Activated CD4-positive, CD25-positive, alpha-beta regulatory T cell treated with anti-CD3 and anti-CD28 coated beads, Interleukin-2, amount 50 U/mL, for 16 hours (primary cell): ENCODE results near the gene TSPAN3.

Experiments used
- DNase-seq: peaks from one replicate; pipeline ENCODE4 v3.0.0-alpha.2; 2020; ENCODE audit warnings: low read depth, low spot score

The TSPAN3 gene

GRCh38 chr15:77023576-77024272, 47.2 kb downstream of the TSPAN3 start:
- DNase-seq = no peak

GRCh38 chr15:77022646-77023575, 48.0 kb downstream of the TSPAN3 start:
- no peak for DNase-seq

GRCh38 chr15:77021803-77022381, 49.0 kb downstream of the TSPAN3 start:
- DNase-seq = no peak

- no peak for DNase-seq
These were observed 49.8 kb downstream of the TSPAN3 start for GRCh38 chr15:77021088-77021481.

GRCh38 chr15:77020348-77021087, 50.4 kb downstream of the TSPAN3 start:
- no peak for DNase-seq

- DNase-seq = no peak
These were observed 51.2 kb downstream of the TSPAN3 start for GRCh38 chr15:77019521-77020331.

- DNase-seq = no peak
These were observed 52.0 kb downstream of the TSPAN3 start for GRCh38 chr15:77018796-77019505.

- no peak for DNase-seq
These were observed 52.9 kb downstream of the TSPAN3 start for GRCh38 chr15:77017761-77018720.

- no peak for DNase-seq
These were observed 53.7 kb downstream of the TSPAN3 start for GRCh38 chr15:77017091-77017660.

- DNase-seq = no peak
These were observed 54.6 kb downstream of the TSPAN3 start for GRCh38 chr15:77016321-77016695.

GRCh38 chr15:77015646-77016320, 55.1 kb downstream of the TSPAN3 start:
- DNase-seq = no peak

GRCh38 chr15:77014132-77015081, 56.5 kb downstream of the TSPAN3 start:
- no peak for DNase-seq

- peak; percentile 64 for DNase-seq
These were observed 57.2 kb downstream of the TSPAN3 start for GRCh38 chr15:77013776-77014131.

- DNase-seq = no peak
These were observed 58.0 kb downstream of the TSPAN3 start for GRCh38 chr15:77012868-77013267.

- no peak for DNase-seq
These were observed 58.7 kb downstream of the TSPAN3 start for GRCh38 chr15:77012117-77012712.

GRCh38 chr15:77010857-77011256, 60.1 kb downstream of the TSPAN3 start:
- no peak for DNase-seq

GRCh38 chr15:77010312-77010686, 60.6 kb downstream of the TSPAN3 start:
- DNase-seq = no peak
